Measurements from ENCODE around the gene ZNF117.
"Not testable (repeated sequence)": the region's sequence is repeated elsewhere in the genome, so short reads cannot be mapped to it uniquely, and the experiment has no call there.

Gene ZNF117

GRCh38 chr7:64997164-64997908 is 6.5 kb upstream of the ZNF117 start:
- DNase-seq (no peak), ATAC-seq (no peak)

- DNase-seq, result no peak
- no peak for ATAC-seq
Observed at GRCh38 chr7:64996305-64996704, 5.5 kb upstream of the ZNF117 start.

- ATAC-seq, result no peak
- DNase-seq, result no peak
Observed at GRCh38 chr7:64993901-64994300, 3.1 kb upstream of the ZNF117 start.

GRCh38 chr7:64992971-64993370 is 2.1 kb upstream of the ZNF117 start:
- DNase-seq, result no peak

GRCh38 chr7:64990216-64990615 is 620 bp downstream of the ZNF117 start:
- DNase-seq (no peak), ATAC-seq (no peak)

More at GRCh38 chr7:64992971-64993370, 2.1 kb upstream of the ZNF117 start:
- ATAC-seq, result no peak

- no peak for DNase-seq
- no peak for ATAC-seq
Observed at GRCh38 chr7:64978497-64979203, 12.2 kb downstream of the ZNF117 start.

GRCh38 chr7:64965594-64965993 is 25.2 kb downstream of the ZNF117 start:
- no peak for ATAC-seq

GRCh38 chr7:64959072-64959747 is 31.6 kb downstream of the ZNF117 start:
- ATAC-seq, result no peak
- DNase-seq, result no peak

More at GRCh38 chr7:64965594-64965993, 25.2 kb downstream of the ZNF117 start:
- DNase-seq, result no peak

GRCh38 chr7:64951250-64951848 is 39.5 kb downstream of the ZNF117 start:
- DNase-seq, result no peak

GRCh38 chr7:64950673-64951072 is 40.2 kb downstream of the ZNF117 start:
- not testable (repeated sequence) for ATAC-seq, DNase-seq

More at GRCh38 chr7:64951250-64951848, 39.5 kb downstream of the ZNF117 start:
- no peak for ATAC-seq

- DNase-seq, ATAC-seq: not testable (repeated sequence)
Observed at GRCh38 chr7:64948774-64949173, 42.1 kb downstream of the ZNF117 start.

GRCh38 chr7:64947252-64948000 is 43.4 kb downstream of the ZNF117 start:
- DNase-seq (no peak), ATAC-seq (no peak)

- peak; percentile 40 for DNase-seq
- ATAC-seq, result peak; percentile 78
Observed at GRCh38 chr7:64946772-64947171, 44.1 kb downstream of the ZNF117 start.

GRCh38 chr7:64945503-64946175 is 45.2 kb downstream of the ZNF117 start:
- DNase-seq (no peak), ATAC-seq (no peak)

GRCh38 chr7:64944667-64945502 is 46.0 kb downstream of the ZNF117 start:
- not testable (repeated sequence) for DNase-seq, ATAC-seq

- not testable (repeated sequence) for ATAC-seq, DNase-seq
Observed at GRCh38 chr7:64940021-64940420, 50.8 kb downstream of the ZNF117 start.

GRCh38 chr7:64938540-64938939 is 52.3 kb downstream of the ZNF117 start:
- ATAC-seq, result no peak
- DNase-seq, result no peak

GRCh38 chr7:64934478-64934877 is 56.4 kb downstream of the ZNF117 start:
- ATAC-seq (no peak), DNase-seq (no peak)

GRCh38 chr7:64928252-64929187 is 62.3 kb downstream of the ZNF117 start:
- DNase-seq, ATAC-seq: not testable (repeated sequence)
